GM12878 (cell line): ENCODE results near the gene CDR2. TPM values are rescaled to one million over a fixed set of nuclear protein-coding genes. Genes with fewer than 3 reads are reported as not detected.

Source experiments
- ATAC-seq: fragments of 200-7000 bp; cut with Tn5 transposase; 3 replicates; pipeline ENCODE4 v1.9.1; 2020; ENCODE audit warnings: mild to moderate bottlenecking, moderate library complexity
- BruUV-seq: library from RNA; stranded (reverse); fragments of 400-500 nt; replicated peaks from 2 replicates; lab custom pipeline; 2021; lab: Mats Ljungman, UMichigan
- CTCF ChIA-PET: fragments of 300-600 bp; sonication (Branson Sonifier 250); formaldehyde crosslinking; extraction: SDS; loops from one replicate; lab custom pipeline; 2021; ENCODE audit warnings: inconsistent platforms; lab: Yijun Ruan, JAX
- POLR2A ChIA-PET: fragments of 350-600 bp; formaldehyde crosslinking; extraction: SDS; loops from one replicate; lab custom pipeline; 2021; ENCODE audit warnings: inconsistent platforms; lab: Charles Lee
- RAD21 ChIA-PET: fragments of 300-600 bp; sonication (Branson Sonifier 250); formaldehyde crosslinking; loops from one replicate; lab custom pipeline; 2023; ENCODE audit warnings: antibody characterized with exemption; ENCODE audit not compliant: unreplicated experiment; lab: Charles Lee
- SMC1A ChIA-PET: fragments of 300-600 bp; sonication (Branson Sonifier 250); formaldehyde crosslinking; loops from one replicate; lab custom pipeline; 2023; ENCODE audit not compliant: unreplicated experiment, uncharacterized antibody; lab: Charles Lee
- DNase-seq: peaks from one replicate; pipeline ENCODE4 v3.0.0-alpha.2; 2011; ENCODE audit warnings: low read depth, low spot score
- FAIRE-seq: peaks from 3 replicates; lab custom pipeline; 2011; peaks lifted over from hg19 to GRCh38; lab: Jason Lieb, UNC
- H2AFZ ChIP-seq: 2 replicates; pipeline ENCODE4 v1.6.0; 2011; ENCODE audit warnings: low read depth, low read length, control low read depth; ENCODE audit not compliant: control insufficient read depth
- H3K27ac ChIP-seq: 2 replicates; pipeline ENCODE4 v1.5.1; 2011; ENCODE audit warnings: control low read depth; ENCODE audit not compliant: control insufficient read depth, insufficient read depth
- H3K27me3 ChIP-seq, 2 experiments: replicated peaks in 1 of 2; 2 replicates each; pipeline versions ENCODE4 v1.6.0 to v1.6.1; 2011; ENCODE audit warnings: low read length in 1 of 2; ENCODE audit not compliant: control insufficient read depth in 2 of 2, insufficient read depth in 2 of 2
- H3K36me3 ChIP-seq, 2 experiments: 2 replicates each; pipeline ENCODE4 v1.5.1; 2011; ENCODE audit warnings: low read length in 1 of 2; ENCODE audit not compliant: control insufficient read depth in 2 of 2, insufficient read depth in 2 of 2
- H3K4me1 ChIP-seq: 2 replicates; pipeline ENCODE4 v1.6.1; 2011; ENCODE audit warnings: mild to moderate bottlenecking, low read length, moderate library complexity, mixed read lengths; ENCODE audit not compliant: control insufficient read depth, insufficient read depth
- H3K4me2 ChIP-seq: 2 replicates; pipeline ENCODE4 v1.6.0; 2011; ENCODE audit warnings: control low read depth; ENCODE audit not compliant: control insufficient read depth, insufficient read depth
- H3K4me3 ChIP-seq: fragments of 200-600 bp; sonication (generic); 2 replicates; pipeline ENCODE4 v1.5.1; 2016
- H3K79me2 ChIP-seq: 2 replicates; pipeline ENCODE4 v1.6.0; 2011; ENCODE audit warnings: low read length; ENCODE audit not compliant: control insufficient read depth, insufficient read depth
- H3K9ac ChIP-seq: 2 replicates; pipeline ENCODE4 v1.8.0; 2011; ENCODE audit warnings: low read length, control low read depth, mixed read lengths; ENCODE audit not compliant: control insufficient read depth, insufficient read depth
- H3K9me3 ChIP-seq: replicated peaks from 3 replicates; pipeline ENCODE4 v1.5.1; 2011; ENCODE audit warnings: mild to moderate bottlenecking, low read length; ENCODE audit not compliant: control insufficient read depth, insufficient read depth
- H4K20me1 ChIP-seq: 2 replicates; pipeline ENCODE4 v1.6.0; 2011; ENCODE audit not compliant: control insufficient read depth, insufficient read depth
- ATF2 ChIP-seq: IDR thresholded peaks from 2 replicates; pipeline ENCODE4 v1.6.1; 2012; ENCODE audit warnings: low read length, inconsistent platforms
- ATF7 ChIP-seq: fragments of 450-650 bp; IDR thresholded peaks from 2 replicates; pipeline ENCODE4 v1.6.1; 2016; ENCODE audit warnings: low read depth, mild to moderate bottlenecking
- CBFB ChIP-seq: IDR thresholded peaks from 2 replicates; pipeline ENCODE4 v1.6.1; 2016; ENCODE audit warnings: antibody characterized with exemption, low read depth
- CBX5 ChIP-seq: sonication (generic); IDR thresholded peaks from 2 replicates; pipeline ENCODE4 v1.6.1; 2016; ENCODE audit warnings: low read depth, moderate library complexity, mild to moderate bottlenecking, inconsistent platforms
- CREB1 ChIP-seq: IDR thresholded peaks from 2 replicates; pipeline ENCODE4 v1.6.1; 2012; ENCODE audit warnings: low read depth, mild to moderate bottlenecking, inconsistent platforms
- CREM ChIP-seq: IDR thresholded peaks from 2 replicates; pipeline ENCODE4 v1.6.1; 2014; ENCODE audit warnings: antibody characterized with exemption, low read depth
- DPF2 ChIP-seq: fragments of 450-650 bp; IDR thresholded peaks from 2 replicates; pipeline ENCODE4 v1.6.1; 2017; ENCODE audit warnings: mild to moderate bottlenecking
- ESRRA ChIP-seq: IDR thresholded peaks from 2 replicates; pipeline ENCODE4 v1.6.1; 2012; ENCODE audit warnings: mild to moderate bottlenecking, low read length, improper control_type of control experiment
- GABPA ChIP-seq: IDR thresholded peaks from 2 replicates; pipeline ENCODE4 v1.6.1; 2014; ENCODE audit warnings: antibody characterized with exemption, low read depth, mild to moderate bottlenecking, inconsistent platforms
- JUNB ChIP-seq: IDR thresholded peaks from 2 replicates; pipeline ENCODE4 v1.6.1; 2016; ENCODE audit warnings: antibody characterized with exemption, mild to moderate bottlenecking
- MTA2 ChIP-seq: fragments of 450-650 bp; IDR thresholded peaks from 2 replicates; pipeline ENCODE4 v1.6.1; 2016; ENCODE audit warnings: low read depth, mild to moderate bottlenecking, moderate library complexity
- REST ChIP-seq: IDR thresholded peaks from 2 replicates; pipeline ENCODE4 v1.6.1; 2012; ENCODE audit warnings: mild to moderate bottlenecking, low read depth, low read length
- SRF ChIP-seq, 2 experiments: IDR thresholded peaks; 2 replicates each; pipeline ENCODE4 v1.6.1; 2011; ENCODE audit warnings: low read depth in 2 of 2, low read length in 2 of 2, mild to moderate bottlenecking in 1 of 2, moderate library complexity in 1 of 2
- ZBTB40 ChIP-seq: fragments of 450-650 bp; IDR thresholded peaks from 2 replicates; pipeline ENCODE4 v1.6.1; 2016; ENCODE audit warnings: mild to moderate bottlenecking, moderate library complexity, borderline replicate concordance
- ZNF384 ChIP-seq: IDR thresholded peaks from 2 replicates; pipeline ENCODE4 v1.6.1; 2012; ENCODE audit warnings: low read depth, mild to moderate bottlenecking, low read length, improper control_type of control experiment, borderline replicate concordance
- WGBS: methylation state at CpG from one replicate; pipeline ENCODE4 v1.1.6; 2016; ENCODE audit warnings: low lambda C conversion rate; ENCODE audit not compliant: insufficient replicate concordance, insufficient coverage; ENCODE audit errors: missing lambda C conversion rate; 5-methylcytosine and 5-hydroxymethylcytosine counted together
- in situ Hi-C: fragments of 300-500 bp; cut with MboI; formaldehyde crosslinking; loops from 9 replicates; pipeline ENCODE4 v1.14.3; 2018; ENCODE audit warnings: mixed read lengths
- intact Hi-C: fragments of 100-400 bp; cut with micrococcal nuclease; formaldehyde crosslinking; loops from one replicate; pipeline ENCODE4 v1.14.2; 2022; ENCODE audit not compliant: unreplicated experiment
- polyA plus RNA-seq, 11 experiments: library from polyadenylated mRNA; depleted of rRNA in 4 of 11; unstranded in 6 of 11; stranded (reverse) in 5 of 11; fragments of >200 nt; fragmentation: Nextera tagmentation in 4 of 11; fragmentation: Illumina TruSeq in 1 of 11; extraction: Ambion mirVana in 4 of 11; extraction: Trizol in 1 of 11; gene quantifications; 1 replicate in 1 of 11; 2 replicates in 10 of 11; pipeline versions ENCODE4 v1.2.1 to v1.2.3, GENCODE V29; 2011 to 2016; ENCODE audit warnings: inconsistent platforms in 2 of 11, missing spikeins in 2 of 11, low read depth in 1 of 11
- total RNA-seq, 4 experiments: library from RNA; depleted of rRNA in 3 of 4; stranded (reverse); fragments of >200 nt in 3 of 4; fragmentation: Illumina TruSeq in 1 of 4; extraction: Trizol in 1 of 4; gene quantifications; 2 replicates each; pipeline versions ENCODE4 v1.2.1 to v1.2.3, GENCODE V29; 2013 to 2021

CDR2 gene
- total and polyA plus RNA-seq, 10 of the 15 experiments (the other 5 are each of a cell fraction or from before 2014, with no cell fraction given) = 4.8 to 24.3 (median 19.2) TPM

GRCh38 chr16:22369221-22369811, 5.1 kb downstream of the CDR2 start:
- intact Hi-C loops = no loop called here
- CTCF ChIA-PET = interaction anchor here (0.6 to 4.0 kb wide), 6 partner anchors 11 to 358 kb away, joined by 3 to 26 read pairs (median 5); no protein-coding TSS in a partner anchor
- TF ChIP-seq ATF2 (peak; percentile 44; the same call in 1 of the 2 replicates), ATF7 (peak; percentile 73), CREB1 (peak; percentile 83), ESRRA (no peak), CBX5 (no peak), SRF (IDR thresholded peaks at IDR 0.05; ENCODE audit: low read depth in 2 of 2, low read length in 2 of 2) (peak in 1 of 2 experiments; percentile 74; a peak in 2 of 4 replicates), CREM (peak; percentile 52), REST (peak; percentile 71; the same call in 1 of the 2 replicates), DPF2 (no peak), JUNB (no peak), ZBTB40 (peak; percentile 80; the same call in 1 of the 2 replicates), GABPA (peak; percentile 84), CBFB (no peak), MTA2 (no peak), ZNF384 (0 out of 2 replicates have a peak, but pooled peaks have one; percentile 10)
- 63% methylated on average over 3 of the region's 3 CpGs for WGBS
- SMC1A ChIA-PET = interaction anchor here (1.5 to 12.5 kb wide), 4 partner anchors 8 to 39 kb away, joined by 3 to 205 read pairs (median 8); no protein-coding TSS in a partner anchor
- peak; percentile 36 for ATAC-seq
- DNase-seq = no peak
- peak overlapping the region; percentile 70 for H3K4me2 ChIP-seq
- H3K4me3 ChIP-seq = 0 out of 2 replicates have a peak overlapping the region, but pooled peaks have one; percentile 15
- peak; percentile 68 for FAIRE-seq
- H4K20me1 ChIP-seq = no peaks in the 10 kb centered on the region
- peaks cover 74% of the 10 kb centered on the region for H3K79me2 ChIP-seq
- H3K27me3 ChIP-seq = no peaks in the 10 kb centered on the region
- H3K27ac ChIP-seq = peak overlapping the region; percentile 60
- H2AFZ ChIP-seq = no peak overlapping the region
- H3K9me3 ChIP-seq = no peaks in the 10 kb centered on the region
- peaks cover 19% of the 10 kb centered on the region for H3K4me1 ChIP-seq
- no peak overlapping the region for H3K9ac ChIP-seq
- no TSS peak for BruUV-seq
- POLR2A ChIA-PET = interaction anchor here (12.9 kb wide), 1 partner anchor 12 kb away, joined by 185 read pairs; no protein-coding TSS in a partner anchor
- RAD21 ChIA-PET = interaction anchor here (1.9 to 3.9 kb wide), 2 partner anchors 14 to 48 kb away, joined by 5 to 64 read pairs; no protein-coding TSS in a partner anchor
- in situ Hi-C loops = no loop called here
- peaks cover 0 to 9% of the 10 kb centered on the region in 2 experiments; a peak in 2 of 4 replicates for H3K36me3 ChIP-seq
